H1 (cell line): ENCODE results near the gene PTCHD1. TPM values are rescaled to one million over a fixed set of nuclear protein-coding genes. Genes with fewer than 3 reads are reported as not detected.

Experiments
- CTCF ChIA-PET: fragments of 300-600 bp; sonication (Branson Sonifier 250); formaldehyde crosslinking; loops from one replicate; lab custom pipeline; 2021; ENCODE audit not compliant: partially characterized antibody; lab: Charles Lee
- POLR2A ChIA-PET: fragments of 300-600 bp; sonication (Branson Sonifier 250); formaldehyde crosslinking; loops from one replicate; lab custom pipeline; 2021; ENCODE audit warnings: inconsistent platforms; ENCODE audit not compliant: partially characterized antibody; lab: Charles Lee
- DNase-seq, 2 experiments: peaks; one replicate each; pipeline versions ENCODE4 v3.0.0 to v3.0.0-alpha.2; 2010 to 2022; ENCODE audit warnings: low spot score in 2 of 2, low read depth in 1 of 2, mixed read lengths in 1 of 2
- FAIRE-seq: peaks from 2 replicates; lab custom pipeline; 2011; peaks lifted over from hg19 to GRCh38; lab: Jason Lieb, UNC
- H2AFZ ChIP-seq: 2 replicates; pipeline ENCODE4 v1.8.1; 2012; ENCODE audit warnings: low read length, inconsistent platforms
- H2AK5ac ChIP-seq: 2 replicates; pipeline ENCODE4 v1.6.1; 2013; ENCODE audit warnings: low read depth, low read length
- H2BK120ac ChIP-seq: replicated peaks from 2 replicates; pipeline ENCODE3; 2013; ENCODE audit warnings: low read depth, low read length, inconsistent platforms
- H2BK12ac ChIP-seq: 2 replicates; pipeline ENCODE4 v1.6.1; 2013; ENCODE audit warnings: low read depth, low read length
- H2BK15ac ChIP-seq: 2 replicates; pipeline ENCODE4 v1.6.1; 2013; ENCODE audit warnings: low read length
- H2BK20ac ChIP-seq: 2 replicates; pipeline ENCODE4 v1.6.1; 2013; ENCODE audit warnings: low read length
- H2BK5ac ChIP-seq: 2 replicates; pipeline ENCODE4 v1.6.1; 2013; ENCODE audit warnings: low read depth, low read length
- H3K14ac ChIP-seq: 2 replicates; pipeline ENCODE4 v1.6.1; 2013; ENCODE audit warnings: inconsistent platforms; ENCODE audit not compliant: insufficient read length
- H3K18ac ChIP-seq: 2 replicates; pipeline ENCODE4 v1.6.1; 2013; ENCODE audit warnings: low read length; ENCODE audit errors: extremely low read depth
- H3K23ac ChIP-seq: 2 replicates; pipeline ENCODE4 v1.6.1; 2013; ENCODE audit warnings: inconsistent platforms; ENCODE audit not compliant: insufficient read length
- H3K23me2 ChIP-seq: 2 replicates; pipeline ENCODE4 v1.6.1; 2013; ENCODE audit warnings: low read depth, low read length
- H3K27ac ChIP-seq: 2 replicates; pipeline ENCODE4 v1.6.1; 2011; ENCODE audit warnings: low read depth, low read length, inconsistent platforms
- H3K27me3 ChIP-seq, 4 experiments: replicated peaks in 1 of 4; 1 replicate in 1 of 4; 2 replicates in 3 of 4; pipeline versions ENCODE4 v1.6.1 to v1.8.1; 2011 to 2013; ENCODE audit warnings: low read length in 3 of 4, mild to moderate bottlenecking in 3 of 4, inconsistent platforms in 2 of 4, mixed read lengths in 2 of 4, moderate library complexity in 1 of 4; ENCODE audit not compliant: control insufficient read depth in 3 of 4, insufficient read depth in 3 of 4; ENCODE audit errors: extremely low read depth in 1 of 4
- H3K36me3 ChIP-seq, 4 experiments: 2 replicates each; pipeline versions ENCODE4 v1.6.1 to v1.8.1; 2011 to 2013; ENCODE audit warnings: mild to moderate bottlenecking in 4 of 4, low read length in 3 of 4, moderate library complexity in 2 of 4, control low read depth in 1 of 4, inconsistent platforms in 1 of 4; ENCODE audit not compliant: insufficient read depth in 4 of 4, control insufficient read depth in 2 of 4
- H3K4ac ChIP-seq: replicated peaks from 2 replicates; pipeline ENCODE3; 2013; ENCODE audit warnings: low read length, low read depth, mixed read lengths, inconsistent platforms; ENCODE audit not compliant: insufficient read length
- H3K4me1 ChIP-seq, 4 experiments: replicated peaks in 1 of 4; 1 replicate in 1 of 4; 2 replicates in 3 of 4; pipeline versions ENCODE4 v1.6.1 to v1.8.1; 2011 to 2013; ENCODE audit warnings: low read length in 3 of 4, inconsistent platforms in 2 of 4, mixed read lengths in 1 of 4; ENCODE audit not compliant: insufficient read depth in 4 of 4, control insufficient read depth in 3 of 4
- H3K4me2 ChIP-seq, 2 experiments: 2 replicates each; pipeline versions ENCODE4 v1.6.1 to v1.8.1; 2011 to 2013; ENCODE audit warnings: low read depth in 2 of 2, low read length in 2 of 2, control low read depth in 1 of 2, inconsistent platforms in 1 of 2, mild to moderate bottlenecking in 1 of 2; ENCODE audit not compliant: insufficient read depth in 1 of 2
- H3K4me3 ChIP-seq, 4 experiments: fragments of 200-600, 300-600 bp in 1 of 4; sonication (generic), shearing (Covaris generic), sonication (Bioruptor Twin) in 1 of 4; 2 replicates each; pipeline versions ENCODE4 v1.5.1 to v1.8.1; 2011 to 2016; ENCODE audit warnings: low read length in 4 of 4, low read depth in 3 of 4, control low read depth in 2 of 4, inconsistent platforms in 2 of 4, mild to moderate bottlenecking in 2 of 4, mixed read lengths in 1 of 4, moderate library complexity in 1 of 4; ENCODE audit not compliant: insufficient read depth in 2 of 4; ENCODE audit errors: extremely low read depth in 1 of 4
- H3K56ac ChIP-seq: replicated peaks from 2 replicates; pipeline ENCODE3; 2013; ENCODE audit warnings: low read depth, mild to moderate bottlenecking, mixed read lengths, low read length, inconsistent platforms; ENCODE audit not compliant: insufficient read length
- H3K79me1 ChIP-seq: 2 replicates; pipeline ENCODE4 v1.6.1; 2013; ENCODE audit warnings: low read depth, low read length, control low read depth
- H3K79me2 ChIP-seq, 2 experiments: 2 replicates each; pipeline versions ENCODE4 v1.6.1 to v1.8.1; 2012 to 2013; ENCODE audit warnings: low read length in 2 of 2, mild to moderate bottlenecking in 2 of 2, inconsistent platforms in 1 of 2; ENCODE audit not compliant: insufficient read depth in 2 of 2, control insufficient read depth in 1 of 2
- H3K9ac ChIP-seq, 4 experiments: replicated peaks in 1 of 4; 1 replicate in 1 of 4; 2 replicates in 3 of 4; pipeline versions ENCODE4 v1.6.1 to v1.8.1; 2011 to 2013; ENCODE audit warnings: low read depth in 3 of 4, low read length in 3 of 4, control low read depth in 2 of 4, mild to moderate bottlenecking in 2 of 4, moderate library complexity in 2 of 4, inconsistent platforms in 1 of 4; ENCODE audit errors: extremely low read depth in 1 of 4
- H3K9me3 ChIP-seq, 2 experiments: 2 replicates each; pipeline versions ENCODE4 v1.6.1 to v1.8.1; 2012 to 2013; ENCODE audit warnings: mild to moderate bottlenecking in 2 of 2, moderate library complexity in 2 of 2, control low read depth in 1 of 2, inconsistent platforms in 1 of 2, low read depth in 1 of 2, low read length in 1 of 2, mixed read lengths in 1 of 2; ENCODE audit not compliant: insufficient read depth in 2 of 2
- H4K20me1 ChIP-seq, 2 experiments: replicated peaks in 1 of 2; 2 replicates each; pipeline versions ENCODE3 to v1.8.1; 2011 to 2013; ENCODE audit warnings: inconsistent platforms in 2 of 2, low read length in 2 of 2, mild to moderate bottlenecking in 1 of 2; ENCODE audit not compliant: insufficient read depth in 2 of 2, control insufficient read depth in 1 of 2
- H4K5ac ChIP-seq: 2 replicates; pipeline ENCODE4 v1.6.1; 2013; ENCODE audit warnings: low read length, low read depth, mixed read lengths, inconsistent platforms; ENCODE audit not compliant: insufficient read length
- H4K8ac ChIP-seq: 2 replicates; pipeline ENCODE4 v1.8.0; 2013; ENCODE audit warnings: mild to moderate bottlenecking, moderate library complexity, low read length, inconsistent platforms; ENCODE audit not compliant: insufficient read depth; ENCODE audit errors: extremely low read depth
- H4K91ac ChIP-seq: replicated peaks from 2 replicates; pipeline ENCODE3; 2013; ENCODE audit warnings: low read length, mixed read lengths, inconsistent platforms; ENCODE audit not compliant: insufficient read length
- ATF3 ChIP-seq: IDR thresholded peaks from 2 replicates; pipeline ENCODE4 v1.6.1; 2011; ENCODE audit warnings: low read depth, mild to moderate bottlenecking, low read length; ENCODE audit not compliant: insufficient read depth
- CEBPB ChIP-seq: IDR thresholded peaks from 2 replicates; pipeline ENCODE4 v1.6.1; 2012; ENCODE audit warnings: low read depth, low read length
- CHD1 ChIP-seq: IDR thresholded peaks from 2 replicates; pipeline ENCODE4 v1.6.1; 2012; ENCODE audit warnings: low read depth, low read length, improper control_type of control experiment
- E2F6 ChIP-seq: IDR thresholded peaks from 2 replicates; pipeline ENCODE4 v1.6.1; 2012; ENCODE audit warnings: inconsistent platforms
- HDAC2 ChIP-seq, 2 experiments: fragments of 300-600 bp in 1 of 2; sonication (generic) in 1 of 2; IDR thresholded peaks; 2 replicates each; pipeline ENCODE4 v1.6.1; 2011 to 2012; ENCODE audit warnings: low read depth in 2 of 2, low read length in 2 of 2, mild to moderate bottlenecking in 2 of 2, moderate library complexity in 2 of 2, borderline replicate concordance in 1 of 2, inconsistent platforms in 1 of 2
- KDM1A ChIP-seq: fragments of 200-600, 300-600 bp; sonication (generic); IDR thresholded peaks from 2 replicates; pipeline ENCODE4 v1.7.1; 2016; ENCODE audit warnings: mild to moderate bottlenecking, low read length, borderline replicate concordance
- NRF1 ChIP-seq: IDR thresholded peaks from 2 replicates; pipeline ENCODE4 v1.6.1; 2011; ENCODE audit warnings: mild to moderate bottlenecking, low read depth, low read length, improper control_type of control experiment
- RNF2 ChIP-seq: fragments of 200-900, 300-1000 bp; sonication (generic); IDR thresholded peaks from 2 replicates; pipeline ENCODE4 v1.7.1; 2016; ENCODE audit warnings: borderline replicate concordance, low read depth, mild to moderate bottlenecking, antibody characterized with exemption, low read length; ENCODE audit not compliant: poor library complexity, severe bottlenecking; ENCODE audit errors: missing control alignments
- SIX5 ChIP-seq: IDR thresholded peaks from 2 replicates; pipeline ENCODE4 v1.6.1; 2011; ENCODE audit warnings: mild to moderate bottlenecking, low read depth, low read length
- SP4 ChIP-seq: IDR thresholded peaks from 2 replicates; pipeline ENCODE4 v1.6.1; 2012; ENCODE audit warnings: low read length, inconsistent platforms
- TCF12 ChIP-seq: IDR thresholded peaks from 2 replicates; pipeline ENCODE4 v1.6.1; 2011; ENCODE audit warnings: low read depth, mild to moderate bottlenecking, low read length
- YY1 ChIP-seq: IDR thresholded peaks from 2 replicates; pipeline ENCODE4 v1.6.1; 2011; ENCODE audit warnings: low read depth, mild to moderate bottlenecking, low read length
- ZNF274 ChIP-seq: IDR thresholded peaks from 2 replicates; pipeline ENCODE4 v1.7.0; 2012; ENCODE audit warnings: low read length, borderline replicate concordance; ENCODE audit errors: extremely low read depth
- WGBS, 2 experiments: shearing (Covaris generic) in 1 of 2; methylation state at CpG; one replicate each; pipeline versions ENCODE4 v1.1.6 to v1.1.7; 2013 to 2015; ENCODE audit warnings: low lambda C conversion rate in 2 of 2, mixed read lengths in 2 of 2, inconsistent platforms in 1 of 2, low coverage in 1 of 2, missing lambda C conversion rate in 1 of 2; ENCODE audit not compliant: insufficient replicate concordance in 2 of 2, insufficient coverage in 1 of 2, insufficient read length in 1 of 2; ENCODE audit errors: extremely low coverage in 1 of 2, missing lambda C conversion rate in 1 of 2; 5-methylcytosine and 5-hydroxymethylcytosine counted together
- polyA plus RNA-seq, 7 experiments: library from polyadenylated mRNA; depleted of rRNA in 3 of 7; stranded (reverse) in 5 of 7; unstranded in 2 of 7; fragments of >200 nt in 5 of 7; fragments of 200-250 nt in 2 of 7; gene quantifications; 1 replicate in 5 of 7; 2 replicates in 1 of 7; 4 replicates in 1 of 7; pipeline versions ENCODE4 v1.2.1 to v1.2.3, GENCODE V29; 2011 to 2013; ENCODE audit warnings: missing spikeins in 2 of 7, mixed read lengths in 2 of 7
- total RNA-seq: library from RNA; stranded (reverse); fragmentation: NEBNext Ultra II Directional; extraction: Animal tissue kit (Norgen Biotek cat#: 25700); gene quantifications from 2 replicates; pipeline ENCODE4 v1.2.1, GENCODE V29; 2021

The PTCHD1 gene
- total and polyA plus RNA-seq, 2 of the 8 experiments (the other 6 are each of a cell fraction or from before 2014, with no cell fraction given): 0.53 to 2.4 TPM

DNA sequence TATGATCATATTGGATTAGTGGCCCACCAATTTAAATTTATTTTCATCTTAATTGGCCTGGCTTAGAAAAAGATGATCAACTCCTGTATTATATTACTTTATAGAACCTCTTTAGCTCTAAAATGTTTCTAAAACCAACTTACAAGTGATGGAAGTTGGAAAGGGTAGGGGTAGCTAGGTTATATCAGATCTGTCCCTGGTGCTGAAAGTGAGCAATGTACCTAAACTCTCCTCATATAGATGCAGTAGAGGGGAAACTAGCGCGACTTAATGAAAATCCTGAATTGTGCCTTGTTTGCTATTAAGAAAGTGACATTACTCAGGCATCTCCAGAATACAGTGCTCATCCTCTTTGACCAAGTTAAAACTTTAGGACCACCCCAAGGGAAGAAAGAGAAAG lies 7.5 kb upstream of the PTCHD1 start:
- Histone ChIP-seq H3K9me3 (no peaks in the 10 kb centered on the region), H3K23ac (no peak overlapping the region), H3K4ac (no peak overlapping the region), H2AK5ac (no peak overlapping the region), H3K56ac (no peak overlapping the region), H3K4me2 (no peak overlapping the region), H2BK15ac (no peak overlapping the region), H2BK12ac (no peak overlapping the region), H3K18ac (no peak overlapping the region), H3K27me3 (peaks cover 0 to 6% (median 3%) of the 10 kb centered on the region in 4 experiments; a peak in 4 of 7 replicates), H3K27ac (no peak overlapping the region), H4K5ac (no peak overlapping the region), H3K4me3 (no peak overlapping the region), H2BK5ac (no peak overlapping the region), H4K91ac (no peak overlapping the region), H3K4me1 (no peaks in the 10 kb centered on the region), H3K36me3 (no peaks in the 10 kb centered on the region), H3K9ac (no peak overlapping the region), H3K79me1 (no peaks in the 10 kb centered on the region), H3K79me2 (no peaks in the 10 kb centered on the region), H2BK20ac (no peak overlapping the region), H2AFZ (no peak overlapping the region), H3K23me2 (peaks cover 3% of the 10 kb centered on the region; the same call in 1 of the 2 replicates), H3K14ac (no peak overlapping the region), H4K20me1 (no peaks in the 10 kb centered on the region), H4K8ac (no peak overlapping the region), H2BK120ac (no peak overlapping the region)
- CTCF ChIA-PET: no interaction called here
- TF ChIP-seq NRF1 (no peak), HDAC2 (IDR thresholded peaks at IDR 0.05; ENCODE audit: borderline replicate concordance in 1 of 2, low read depth in 2 of 2, low read length in 2 of 2) (no peak), ATF3 (no peak), SIX5 (no peak), TCF12 (no peak), CEBPB (no peak), KDM1A (no peak), RNF2 (no peak), E2F6 (no peak), YY1 (no peak), SP4 (no peak), ZNF274 (no peak), CHD1 (no peak)
- POLR2A ChIA-PET: no interaction called here
- DNase-seq (no peak), FAIRE-seq (no peak)
- WGBS, 2 experiments: 90% methylated on average over 2 of the region's 2 CpGs; no CpG with 5 or more reads in 1 of the 2 experiments
